Vagina (tissue), 2 donors: ENCODE measurements around the gene CFD.

Experiments used
- CTCF ChIP-seq, 3 experiments: fragments of 450-650 bp in 2 of 3; fragments of 200-600 bp in 1 of 3; sonication (generic) in 1 of 3; IDR thresholded peaks; one replicate each; pipeline ENCODE4 v1.5.1; 2017 to 2019; ENCODE audit warnings: antibody characterized with exemption in 3 of 3, mild to moderate bottlenecking in 2 of 3, moderate library complexity in 2 of 3
- POLR2A ChIP-seq, 2 donors: fragments of 450-650 bp; IDR thresholded peaks; one replicate each; pipeline ENCODE4 v1.6.1; 2017; ENCODE audit warnings: antibody characterized with exemption in 2 of 2, mild to moderate bottlenecking in 2 of 2, moderate library complexity in 2 of 2

- TF ChIP-seq POLR2A (IDR thresholded peaks at IDR 0.05) (no peak), CTCF (IDR thresholded peaks at IDR 0.05) (no peak)
Observed at GRCh38 chr19:824885-825284, 34.6 kb upstream of the CFD start.
